GM23248 (cell line): ENCODE results near the gene FAM110D. TPM values are rescaled to one million over a fixed set of nuclear protein-coding genes. Genes with fewer than 3 reads are reported as not detected.

Experiments
- DNase-seq: peaks from one replicate; pipeline ENCODE4 v3.0.0-alpha.2; 2015
- H2AFZ ChIP-seq: fragments of 200-600 bp; sonication (generic); 2 replicates; pipeline ENCODE4 v1.6.1; 2016; ENCODE audit warnings: antibody characterized with exemption
- H3F3A ChIP-seq: fragments of 200-600 bp; sonication (generic); 2 replicates; pipeline ENCODE4 v1.6.1; 2016; ENCODE audit warnings: mild to moderate bottlenecking, antibody characterized with exemption, mixed run types; ENCODE audit not compliant: insufficient read depth
- H3K27ac ChIP-seq: fragments of 200-600 bp; sonication (generic); 2 replicates; pipeline ENCODE4 v1.5.1; 2016; ENCODE audit warnings: mild to moderate bottlenecking
- H3K27me3 ChIP-seq: fragments of 200-600 bp; sonication (generic); replicated peaks from 2 replicates; pipeline ENCODE4 v1.6.1; 2016; ENCODE audit warnings: mild to moderate bottlenecking; ENCODE audit not compliant: insufficient read depth
- H3K36me3 ChIP-seq: fragments of 200-600 bp; sonication (generic); 2 replicates; pipeline ENCODE4 v1.6.1; 2016; ENCODE audit warnings: low read depth, mild to moderate bottlenecking
- H3K4me1 ChIP-seq: fragments of 200-600 bp; sonication (generic); 2 replicates; pipeline ENCODE4 v1.6.1; 2016; ENCODE audit warnings: mild to moderate bottlenecking; ENCODE audit not compliant: insufficient read depth
- H3K4me2 ChIP-seq: fragments of 200-600 bp; sonication (generic); one replicate; pipeline ENCODE4 v1.6.1; 2016; ENCODE audit warnings: mild to moderate bottlenecking; ENCODE audit not compliant: unreplicated experiment
- H3K4me3 ChIP-seq: fragments of 200-600 bp; sonication (generic); 2 replicates; pipeline ENCODE4 v1.5.1; 2016; ENCODE audit warnings: mild to moderate bottlenecking
- H3K79me2 ChIP-seq: fragments of 200-600 bp; sonication (generic); 2 replicates; pipeline ENCODE4 v1.6.1; 2016; ENCODE audit warnings: mild to moderate bottlenecking; ENCODE audit not compliant: insufficient read depth
- H3K9ac ChIP-seq: fragments of 200-600 bp; sonication (generic); 2 replicates; pipeline ENCODE4 v1.6.1; 2016; ENCODE audit warnings: mild to moderate bottlenecking
- H3K9me2 ChIP-seq: fragments of 200-600 bp; sonication (generic); 2 replicates; pipeline ENCODE4 v1.6.1; 2016; ENCODE audit warnings: mixed run types, mild to moderate bottlenecking, moderate library complexity; ENCODE audit not compliant: insufficient read depth
- H3K9me3 ChIP-seq: fragments of 200-600 bp; sonication (generic); one replicate; pipeline ENCODE4 v1.6.1; 2017; ENCODE audit warnings: low read depth
- H4K20me1 ChIP-seq: fragments of 200-600 bp; sonication (generic); 2 replicates; pipeline ENCODE4 v1.6.0; 2016; ENCODE audit not compliant: insufficient read depth
- EZH2 ChIP-seq: fragments of 200-600 bp; sonication (generic); IDR thresholded peaks from 2 replicates; pipeline ENCODE4 v1.6.1; 2018; ENCODE audit warnings: antibody characterized with exemption, mild to moderate bottlenecking; ENCODE audit not compliant: insufficient read depth, poor library complexity, severe bottlenecking
- EZH2phosphoT487 ChIP-seq: fragments of 200-600 bp; sonication (generic); IDR thresholded peaks from 2 replicates; pipeline ENCODE4 v1.6.1; 2018; ENCODE audit warnings: antibody characterized with exemption, moderate library complexity, mild to moderate bottlenecking, low read depth; ENCODE audit not compliant: insufficient read depth
- WGBS, 2 experiments: methylation state at CpG; one replicate each; pipeline ENCODE4 v1.1.6; 2015 to 2017; ENCODE audit warnings: low lambda C conversion rate in 2 of 2, low coverage in 1 of 2; ENCODE audit errors: missing lambda C conversion rate in 2 of 2; 5-methylcytosine and 5-hydroxymethylcytosine counted together
- in situ Hi-C: fragments of 300-500 bp; cut with MboI; formaldehyde crosslinking; loops from 2 replicates; pipeline ENCODE4 v1.15.0; 2020
- polyA plus RNA-seq: library from polyadenylated mRNA; unstranded; fragments of >200 nt; fragmentation: Nextera tagmentation; extraction: Ambion mirVana; gene quantifications from 2 replicates; pipeline ENCODE4 v1.2.1, GENCODE V29; 2016
- total RNA-seq: library from RNA; depleted of rRNA; stranded (reverse); fragments of >200 nt; shearing (Covaris generic); gene quantifications from 2 replicates; pipeline ENCODE4 v1.2.3, GENCODE V29; 2014

Gene FAM110D
- total and polyA plus RNA-seq, 2 experiments from 2014 or later, result not detected

- Histone ChIP-seq H3K9ac (no peak overlapping the region), H3K9me3 (no peaks in the 10 kb centered on the region), H3K79me2 (no peaks in the 10 kb centered on the region), H3K4me1 (no peaks in the 10 kb centered on the region), H3K36me3 (no peaks in the 10 kb centered on the region), H3F3A (no peaks in the 10 kb centered on the region), H2AFZ (no peak overlapping the region), H3K4me2 (no peak overlapping the region), H3K27ac (no peak overlapping the region), H3K4me3 (no peak overlapping the region), H3K9me2 (no peaks in the 10 kb centered on the region), H3K27me3 (peaks cover 12% of the 10 kb centered on the region; the same call in 1 of the 2 replicates), H4K20me1 (no peaks in the 10 kb centered on the region)
- DNase-seq, result no peak
- in situ Hi-C loops, result no loop called here
- TF ChIP-seq EZH2phosphoT487 (no peak), EZH2 (no peak)
- 41 to 52% methylated on average over 3 of the region's 3 CpGs for WGBS, 2 experiments
Measured at GRCh38 chr1:26191739-26192138, 32.9 kb downstream of the FAM110D start.

GRCh38 chr1:26195805-26196204 lies 36.9 kb downstream of the FAM110D start:
- no peak overlapping the region for H3K9ac ChIP-seq
- H3K36me3 ChIP-seq, result no peaks in the 10 kb centered on the region
- H3K4me3 ChIP-seq, result no peak overlapping the region
- no peaks in the 10 kb centered on the region for H3K79me2 ChIP-seq
- H3K4me2 ChIP-seq, result no peak overlapping the region
- H4K20me1 ChIP-seq, result no peaks in the 10 kb centered on the region
- 61 to 66% methylated on average over 3 of the region's 3 CpGs for WGBS, 2 experiments
- no peak overlapping the region for H3K27ac ChIP-seq
- in situ Hi-C loops, result no loop called here
- H3K9me2 ChIP-seq, result no peaks in the 10 kb centered on the region
- H3K4me1 ChIP-seq, result peaks cover under 1% of the 10 kb centered on the region; the same call in 1 of the 2 replicates
- peaks cover 12% of the 10 kb centered on the region; the same call in 1 of the 2 replicates for H3K27me3 ChIP-seq
- no peak for TF ChIP-seq EZH2
- no peak for TF ChIP-seq EZH2phosphoT487
- no peak overlapping the region for H2AFZ ChIP-seq
- no peaks in the 10 kb centered on the region for H3F3A ChIP-seq
- DNase-seq, result no peak
- H3K9me3 ChIP-seq, result no peaks in the 10 kb centered on the region

- in situ Hi-C loops, result no loop called here
- H3K4me2 ChIP-seq, result no peak overlapping the region
- TF ChIP-seq EZH2 (no peak), EZH2phosphoT487 (no peak)
- no peaks in the 10 kb centered on the region for H3K79me2 ChIP-seq
- H3K9me3 ChIP-seq, result no peaks in the 10 kb centered on the region
- H3K9me2 ChIP-seq, result no peaks in the 10 kb centered on the region
- no peaks in the 10 kb centered on the region for H3K36me3 ChIP-seq
- H3K9ac ChIP-seq, result no peak overlapping the region
- no peak overlapping the region for H3K4me3 ChIP-seq
- H4K20me1 ChIP-seq, result no peaks in the 10 kb centered on the region
- H3K27ac ChIP-seq, result no peak overlapping the region
- H3K27me3 ChIP-seq, result peaks cover 12% of the 10 kb centered on the region; the same call in 1 of the 2 replicates
- WGBS, 2 experiments, result 58 to 81% methylated on average over 3 of the region's 3 CpGs
- peaks cover 6% of the 10 kb centered on the region; the same call in 1 of the 2 replicates for H3K4me1 ChIP-seq
- DNase-seq, result no peak
- H2AFZ ChIP-seq, result no peak overlapping the region
- no peaks in the 10 kb centered on the region for H3F3A ChIP-seq
Measured at GRCh38 chr1:26197301-26197700, 38.4 kb downstream of the FAM110D start.

GRCh38 chr1:26197813-26198212 lies 38.9 kb downstream of the FAM110D start:
- no peaks in the 10 kb centered on the region for H3K9me3 ChIP-seq
- H3K4me1 ChIP-seq, result peaks cover 6% of the 10 kb centered on the region; the same call in 1 of the 2 replicates
- H2AFZ ChIP-seq, result no peak overlapping the region
- no peaks in the 10 kb centered on the region for H3F3A ChIP-seq
- H4K20me1 ChIP-seq, result no peaks in the 10 kb centered on the region
- no peak overlapping the region for H3K9ac ChIP-seq
- no peak overlapping the region for H3K4me3 ChIP-seq
- H3K4me2 ChIP-seq, result no peak overlapping the region
- H3K9me2 ChIP-seq, result no peaks in the 10 kb centered on the region
- H3K27ac ChIP-seq, result no peak overlapping the region
- H3K36me3 ChIP-seq, result no peaks in the 10 kb centered on the region
- H3K27me3 ChIP-seq, result peaks cover 12% of the 10 kb centered on the region; the same call in 1 of the 2 replicates
- no peak for TF ChIP-seq EZH2phosphoT487
- no peak for TF ChIP-seq EZH2
- no peaks in the 10 kb centered on the region for H3K79me2 ChIP-seq
- no peak for DNase-seq
- WGBS, 2 experiments, result 63 to 72% methylated on average over 11 of the region's 11 CpGs
- in situ Hi-C loops, result no loop called here

GRCh38 chr1:26200413-26200812 lies 41.5 kb downstream of the FAM110D start:
- Histone ChIP-seq H3K4me2 (no peak overlapping the region), H3K27ac (no peak overlapping the region), H3K36me3 (no peaks in the 10 kb centered on the region), H3K27me3 (no peaks in the 10 kb centered on the region; the same call in none of the 2 replicates), H3K79me2 (no peaks in the 10 kb centered on the region), H3K4me1 (peaks cover 6% of the 10 kb centered on the region; the same call in 1 of the 2 replicates), H2AFZ (no peak overlapping the region), H3K9ac (no peak overlapping the region), H3K9me3 (no peaks in the 10 kb centered on the region), H3K9me2 (no peaks in the 10 kb centered on the region), H4K20me1 (no peaks in the 10 kb centered on the region), H3K4me3 (no peak overlapping the region), H3F3A (no peaks in the 10 kb centered on the region)
- TF ChIP-seq EZH2 (no peak), EZH2phosphoT487 (no peak)
- in situ Hi-C loops, result no loop called here
- 78 to 83% methylated on average over 5 of the region's 5 CpGs for WGBS, 2 experiments
- no peak for DNase-seq
